Fibroblast of skin of left biceps (primary cell): Measurements from ENCODE around the gene HOTAIR.

Experiments used
- DNase-seq, 2 experiments: peaks; one replicate each; pipeline ENCODE4 v3.0.0-alpha.2; 2013; ENCODE audit warnings: low read depth in 2 of 2

The HOTAIR gene

DNA sequence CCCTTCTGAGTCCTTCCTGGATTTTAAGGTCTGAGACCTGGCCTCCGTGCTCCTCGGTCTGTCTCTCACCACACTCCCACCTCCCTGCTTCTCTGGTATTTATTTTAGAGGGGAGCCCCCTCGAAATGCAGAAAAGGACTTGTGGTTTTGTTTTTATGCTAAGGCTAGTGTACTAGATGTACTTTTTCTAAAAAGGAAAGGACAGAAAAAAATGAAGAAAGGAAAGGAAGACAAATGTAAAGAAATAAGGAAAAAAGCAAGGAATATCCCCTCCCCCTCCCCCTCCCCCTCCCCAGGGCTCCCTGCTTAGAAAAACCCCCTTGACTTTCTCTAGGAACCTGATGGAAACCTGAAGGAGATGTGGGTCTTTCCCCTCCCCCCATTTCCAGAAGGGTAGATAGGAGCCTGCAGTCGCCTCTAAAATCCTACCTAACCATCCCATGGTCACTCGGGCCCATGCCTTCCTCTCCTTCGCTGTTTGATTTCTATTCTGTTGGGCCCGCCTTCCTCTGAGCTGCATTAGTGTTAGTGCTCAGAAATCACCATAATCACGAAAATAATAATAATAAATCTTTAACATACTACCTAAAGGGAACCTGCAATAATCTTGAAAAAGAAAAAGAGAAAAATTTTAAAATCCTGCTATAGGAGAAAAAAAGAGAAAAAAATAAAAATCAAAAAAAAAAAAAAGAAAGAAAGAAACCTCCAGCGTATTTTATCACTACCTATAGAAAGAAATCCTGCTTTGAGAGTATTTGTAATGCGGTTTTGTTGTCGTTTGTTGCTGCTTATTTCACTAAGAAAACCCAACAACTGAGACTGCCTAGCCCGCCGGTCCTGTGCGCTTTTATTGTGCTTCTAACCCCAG lies 37.1 kb upstream of the HOTAIR start:
- DNase-seq, result no peak

- no peak for DNase-seq
Measured at GRCh38 chr12:54010972-54011664, 36.4 kb upstream of the HOTAIR start.

- DNase-seq, result no peak
Measured at GRCh38 chr12:54010053-54010971, 35.6 kb upstream of the HOTAIR start.

- no peak for DNase-seq
Measured at GRCh38 chr12:54009171-54010052, 34.7 kb upstream of the HOTAIR start.

GRCh38 chr12:54008260-54008552 lies 33.5 kb upstream of the HOTAIR start:
- DNase-seq, result no peak

DNA sequence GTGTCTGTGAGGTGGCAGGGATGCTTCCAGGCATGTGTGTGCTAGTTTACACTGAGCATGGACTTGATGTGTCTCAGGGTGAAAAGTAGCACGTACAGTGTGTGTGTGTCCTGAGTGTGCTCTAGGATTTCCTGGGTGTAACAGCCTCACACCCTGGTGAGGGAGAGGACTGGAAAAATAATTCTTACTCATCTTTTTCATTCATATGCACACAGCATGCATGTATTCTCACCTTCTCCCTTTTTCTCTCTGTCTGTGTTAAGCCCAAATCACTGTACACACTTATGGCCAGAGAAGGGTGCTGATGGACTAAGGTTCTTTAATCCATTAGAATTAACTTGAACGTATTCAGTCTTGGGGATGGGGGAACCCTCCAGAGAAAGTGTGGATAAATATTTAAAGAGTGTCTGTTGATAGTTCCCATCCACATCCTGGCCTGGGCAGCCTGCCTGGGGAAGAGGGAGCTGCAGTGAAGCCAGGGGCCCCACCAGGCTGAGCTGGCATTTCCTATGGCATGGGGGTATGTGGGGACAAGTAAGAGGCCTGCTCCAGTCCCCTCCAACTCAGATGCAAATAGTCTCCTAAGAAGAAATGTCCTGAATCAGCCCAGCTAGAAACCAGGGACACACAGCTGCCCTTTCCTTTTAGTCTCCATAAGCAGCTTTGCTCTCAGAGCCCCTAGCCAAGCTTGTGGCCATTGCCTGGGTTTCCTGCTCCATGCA lies 32.9 kb upstream of the HOTAIR start:
- no peak for DNase-seq

DNA sequence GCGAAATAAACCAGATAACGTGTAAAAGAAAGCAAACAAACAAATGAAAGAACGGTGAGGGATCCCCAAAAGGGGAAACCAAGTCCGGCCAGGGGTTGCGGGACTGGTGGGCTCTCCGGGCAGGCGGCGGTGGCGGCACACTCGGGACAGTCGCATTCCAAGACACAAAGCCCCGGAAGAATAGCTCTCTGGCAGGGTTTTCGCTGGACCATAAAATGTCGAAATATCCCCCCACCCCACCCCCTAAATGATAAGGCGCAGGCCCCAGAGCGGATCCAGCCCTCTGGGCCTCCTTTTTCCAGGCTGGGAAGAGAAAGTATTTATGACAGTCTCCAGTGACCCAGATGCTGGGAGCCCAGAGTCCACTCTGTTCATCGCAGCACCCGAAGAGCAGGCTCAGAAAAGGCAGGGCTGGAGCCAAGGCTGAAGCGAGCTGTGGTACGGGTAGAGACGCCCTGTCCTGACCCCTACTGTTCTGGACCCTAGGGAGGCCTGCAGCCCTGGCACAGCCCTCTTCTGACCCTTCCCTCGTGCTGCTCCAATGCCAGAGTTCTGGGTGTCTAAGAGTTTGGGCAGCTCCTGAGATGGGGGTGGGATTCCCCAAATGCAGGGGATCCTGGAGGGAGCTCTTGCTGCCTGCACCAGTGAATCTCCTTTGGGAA lies 31.9 kb upstream of the HOTAIR start:
- no peak for DNase-seq

DNA sequence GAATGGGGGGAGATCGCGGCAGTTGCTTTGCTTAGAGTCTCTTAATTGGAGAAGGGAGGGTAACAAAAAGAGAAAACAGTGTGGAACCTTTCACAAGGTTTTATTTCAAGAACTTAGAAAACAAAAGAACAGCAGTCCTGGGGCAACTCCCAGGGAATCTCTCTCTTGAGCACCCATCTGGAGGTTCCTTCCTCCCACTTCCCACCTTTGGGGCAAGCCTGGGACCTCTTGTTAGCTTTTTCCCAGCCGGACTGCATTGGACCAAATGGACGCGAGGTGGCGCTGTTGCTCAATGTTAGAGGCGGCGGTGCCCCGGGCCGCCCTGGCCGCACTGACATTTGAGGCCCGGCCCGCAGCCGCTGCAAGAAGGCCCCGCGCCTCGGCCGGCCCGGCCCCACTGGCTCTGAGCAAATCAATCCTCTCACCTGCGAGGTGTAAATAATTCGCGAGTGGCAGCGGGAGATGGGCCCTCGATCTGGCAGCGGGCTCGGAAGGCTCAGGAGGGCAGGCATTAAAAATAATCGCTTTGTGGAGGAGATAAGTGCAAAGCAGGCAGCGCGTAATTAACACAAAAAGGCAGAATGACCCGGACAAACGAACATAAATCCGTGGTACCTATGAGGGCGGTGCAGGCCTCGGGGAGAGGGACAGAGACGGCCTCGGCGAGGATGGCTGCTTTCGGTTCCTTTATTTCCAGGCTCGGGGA lies 31.3 kb upstream of the HOTAIR start:
- no peak for DNase-seq

DNA sequence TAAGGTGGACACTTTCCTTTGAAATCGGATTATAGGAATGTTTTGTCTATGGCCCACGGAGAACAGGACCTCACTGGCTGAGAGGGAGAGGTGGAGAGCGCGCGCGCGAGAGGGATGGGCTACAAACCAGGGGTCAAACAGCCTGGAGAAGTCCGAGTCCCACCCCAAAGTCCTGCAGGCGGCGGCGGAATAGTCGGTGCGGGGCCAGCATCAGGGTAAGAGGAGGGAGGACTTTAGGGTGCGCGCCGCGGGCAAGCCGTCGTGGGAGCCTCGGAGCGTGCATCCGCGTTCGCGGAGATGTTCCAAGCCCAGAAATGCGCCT lies 30.7 kb upstream of the HOTAIR start:
- DNase-seq, result no peak

- no peak for DNase-seq
Measured at GRCh38 chr12:54004841-54005530, 30.2 kb upstream of the HOTAIR start.

GRCh38 chr12:54004063-54004840 lies 29.5 kb upstream of the HOTAIR start:
- no peak for DNase-seq

- DNase-seq, result no peak
Measured at GRCh38 chr12:54003625-54004024, 28.9 kb upstream of the HOTAIR start.

DNA sequence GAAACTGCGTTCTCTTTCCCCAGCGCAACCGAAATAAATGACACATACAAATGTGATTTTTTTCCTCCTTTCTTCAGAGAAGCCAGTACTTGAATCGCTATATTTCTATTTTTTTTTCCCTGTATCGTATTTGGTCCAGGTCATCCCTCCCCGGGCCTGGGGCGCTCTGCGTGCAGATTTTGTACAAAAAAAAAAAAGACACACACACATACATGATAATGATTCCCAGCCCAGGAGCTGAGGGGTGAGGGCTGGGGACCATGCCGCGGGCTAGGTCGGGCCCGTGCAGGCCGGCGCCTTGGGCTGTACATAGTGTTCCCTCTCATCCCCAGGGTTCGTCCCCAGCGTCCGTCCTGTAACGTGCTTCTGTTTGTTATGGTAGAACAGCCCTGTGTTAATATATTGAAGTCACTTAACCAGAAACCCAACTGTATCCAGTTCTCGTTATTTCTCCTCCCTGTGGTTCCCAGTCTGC lies 28.2 kb upstream of the HOTAIR start:
- DNase-seq, result no peak

DNA sequence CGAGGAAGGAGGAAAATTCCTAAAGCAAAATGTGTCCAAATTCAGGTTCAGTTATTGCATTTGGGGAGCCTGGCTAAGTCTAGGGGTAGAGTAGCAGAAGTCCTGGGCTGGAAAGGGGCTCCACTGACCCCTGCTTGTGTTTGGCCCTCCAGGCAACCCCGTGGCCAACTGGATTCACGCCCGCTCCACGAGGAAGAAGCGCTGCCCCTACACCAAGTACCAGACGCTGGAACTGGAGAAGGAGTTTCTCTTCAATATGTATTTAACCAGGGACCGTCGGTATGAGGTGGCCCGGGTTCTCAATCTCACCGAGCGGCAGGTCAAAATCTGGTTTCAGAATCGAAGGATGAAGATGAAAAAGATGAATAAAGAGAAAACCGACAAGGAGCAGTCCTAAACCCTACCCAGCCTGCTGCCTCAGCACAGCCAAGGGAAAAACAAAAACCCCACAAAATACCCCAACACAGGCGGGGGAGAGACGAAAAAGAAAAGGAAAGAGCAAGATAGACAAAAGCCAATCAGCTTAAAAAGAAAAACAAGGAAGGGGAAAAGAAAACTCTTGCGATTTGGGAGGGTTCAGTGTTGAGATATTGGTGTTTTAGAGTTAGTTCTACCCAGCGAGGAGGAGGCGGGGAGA lies 27.6 kb upstream of the HOTAIR start:
- DNase-seq, result no peak

DNA sequence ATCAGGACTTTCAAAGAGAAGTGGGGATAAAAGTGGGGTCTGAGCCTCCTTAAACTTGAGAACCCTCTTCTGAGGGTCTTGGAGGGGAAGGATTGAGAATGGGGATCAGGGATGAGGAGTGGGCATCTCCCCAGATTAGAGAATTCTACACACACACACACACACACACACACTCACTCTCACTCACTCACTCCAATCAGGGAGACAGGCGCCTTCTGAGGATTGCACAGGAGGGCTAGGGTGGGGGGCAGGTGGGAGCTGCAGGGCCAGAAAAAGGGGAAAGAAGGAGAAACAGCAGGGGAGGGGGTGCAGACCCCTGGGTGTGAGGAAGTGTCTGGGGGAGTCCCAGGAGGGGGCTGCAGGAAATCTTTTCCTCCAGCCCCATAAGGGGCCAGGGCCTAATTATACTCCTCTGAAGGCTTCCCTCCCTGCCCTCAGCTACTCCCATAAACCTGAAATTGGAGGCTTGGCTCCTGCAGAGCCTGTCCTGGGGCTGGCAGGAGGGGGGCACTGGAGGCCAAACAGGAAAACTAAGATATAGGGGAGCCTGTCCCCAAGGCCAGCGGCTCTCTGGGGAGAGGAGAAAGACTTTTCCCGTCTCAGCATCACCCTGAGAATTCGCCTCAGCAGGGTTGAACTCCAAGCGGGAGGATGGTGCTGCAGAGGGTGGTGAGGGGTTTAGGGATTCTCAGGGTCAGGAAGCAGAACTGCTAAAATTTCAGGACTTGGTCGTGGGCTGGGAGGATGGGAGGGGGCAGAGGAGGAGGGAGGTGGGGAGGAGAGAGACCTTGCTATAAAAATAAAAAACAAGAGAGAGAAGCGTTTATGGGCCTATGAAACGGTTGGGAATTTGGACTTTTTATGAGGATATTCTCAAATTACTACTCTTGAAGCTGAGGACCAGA lies 26.8 kb upstream of the HOTAIR start:
- DNase-seq, result no peak
